Upper lobe of right lung (tissue), 1 donor: ENCODE measurements around the gene DQX1. TPM values are rescaled to one million over a fixed set of nuclear protein-coding genes. Genes with fewer than 3 reads are reported as not detected.

Experiments
- ATAC-seq: fragments of 200-7000 bp; cut with Tn5 transposase; one replicate; pipeline ENCODE4 v1.9.1; 2020; ENCODE audit warnings: mild to moderate bottlenecking, moderate library complexity
- DNase-seq: peaks from one replicate; pipeline ENCODE4 v3.0.0-alpha.2; 2020
- H3K27ac ChIP-seq: fragments of 200-600 bp; one replicate; pipeline ENCODE4 v1.8.0; 2022
- H3K27me3 ChIP-seq: fragments of 200-600 bp; one replicate; pipeline ENCODE4 v1.8.0; 2022; ENCODE audit warnings: mild to moderate bottlenecking
- H3K36me3 ChIP-seq: fragments of 200-600 bp; one replicate; pipeline ENCODE4 v1.8.0; 2022
- H3K4me1 ChIP-seq: fragments of 200-600 bp; one replicate; pipeline ENCODE4 v1.8.0; 2022
- H3K4me3 ChIP-seq: fragments of 200-600 bp; one replicate; pipeline ENCODE4 v1.8.0; 2022; ENCODE audit warnings: mild to moderate bottlenecking
- H3K9me3 ChIP-seq: fragments of 200-600 bp; one replicate; pipeline ENCODE4 v1.8.0; 2022
- CTCF ChIP-seq: fragments of 200-600 bp; IDR thresholded peaks from one replicate; pipeline ENCODE4 v1.8.0; 2022; ENCODE audit warnings: antibody characterized with exemption
- intact Hi-C: fragments of 100-400 bp; cut with DNase I; formaldehyde crosslinking; loops from one replicate; pipeline ENCODE4 v1.11.0; 2022
- total RNA-seq: library from RNA; stranded (reverse); fragmentation: NEBNext Ultra II Directional; extraction: Animal tissue kit (Norgen Biotek cat#: 25700); gene quantifications from one replicate; pipeline ENCODE4 v1.2.1, GENCODE V29; 2021
- donor health status: DM: no; HTN: yes; CAD: no; lungs with severe emphysema.

DQX1 gene
- total RNA-seq, 1 donor from 2014 or later: not detected

GRCh38 chr2:74505448-74506246 is 20.4 kb downstream of the DQX1 start:
- intact Hi-C loops: no loop called here
- peaks cover 14% of the 10 kb centered on the region for H3K36me3 ChIP-seq
- peak overlapping the region; percentile 11 for H3K27ac ChIP-seq
- DNase-seq (no peak), ATAC-seq (no peak)
- peak overlapping the region; percentile 84 for H3K4me3 ChIP-seq
- peaks cover 39% of the 10 kb centered on the region for H3K4me1 ChIP-seq
- H3K27me3 ChIP-seq: peaks cover 8% of the 10 kb centered on the region
- H3K9me3 ChIP-seq: no peaks in the 10 kb centered on the region
- no peak for TF ChIP-seq CTCF

- intact Hi-C loops: no loop called here
- DNase-seq (no peak), ATAC-seq (no peak)
- Histone ChIP-seq H3K4me3 (no peak overlapping the region), H3K27ac (no peak overlapping the region), H3K27me3 (peaks cover 15% of the 10 kb centered on the region), H3K9me3 (no peaks in the 10 kb centered on the region), H3K4me1 (peaks cover 42% of the 10 kb centered on the region), H3K36me3 (peaks cover 14% of the 10 kb centered on the region)
- TF ChIP-seq CTCF: no peak
Observed at GRCh38 chr2:74504591-74504990, 21.4 kb downstream of the DQX1 start.

GRCh38 chr2:74503506-74504475 is 22.2 kb downstream of the DQX1 start:
- intact Hi-C loops: no loop called here
- DNase-seq (no peak), ATAC-seq (no peak)
- no peak for TF ChIP-seq CTCF
- Histone ChIP-seq H3K4me1 (peaks cover 50% of the 10 kb centered on the region), H3K4me3 (peak overlapping the region; percentile 68), H3K36me3 (peaks cover 14% of the 10 kb centered on the region), H3K27me3 (peaks cover 23% of the 10 kb centered on the region), H3K27ac (peak overlapping the region; percentile 89), H3K9me3 (no peaks in the 10 kb centered on the region)

- H3K9me3 ChIP-seq: no peaks in the 10 kb centered on the region
- peak overlapping the region; percentile 89 for H3K27ac ChIP-seq
- H3K4me3 ChIP-seq: peak overlapping the region; percentile 68
- ATAC-seq (peak; percentile 69), DNase-seq (peak; percentile 92)
- TF ChIP-seq CTCF: peak; percentile 33
- H3K27me3 ChIP-seq: peaks cover 32% of the 10 kb centered on the region
- peaks cover 55% of the 10 kb centered on the region for H3K4me1 ChIP-seq
- intact Hi-C loops: no loop called here
- H3K36me3 ChIP-seq: peaks cover 14% of the 10 kb centered on the region
Observed at GRCh38 chr2:74502720-74503505, 23.1 kb downstream of the DQX1 start.

- Histone ChIP-seq H3K36me3 (peaks cover 14% of the 10 kb centered on the region), H3K27me3 (peaks cover 38% of the 10 kb centered on the region), H3K27ac (peak overlapping the region; percentile 89), H3K4me3 (peak overlapping the region; percentile 68), H3K9me3 (no peaks in the 10 kb centered on the region), H3K4me1 (peaks cover 58% of the 10 kb centered on the region)
- no peak for TF ChIP-seq CTCF
- ATAC-seq (no peak), DNase-seq (no peak)
- intact Hi-C loops: no loop called here
Observed at GRCh38 chr2:74502147-74502719, 23.8 kb downstream of the DQX1 start.
